ENCODE measurements around the gene HTT. TPM values are rescaled to one million over a fixed set of nuclear protein-coding genes. Genes with fewer than 3 reads are reported as not detected.
"Not testable (repeated sequence)": the region's sequence is repeated elsewhere in the genome, so short reads cannot be mapped to it uniquely, and the experiment has no call there.

The HTT gene
- total and polyA plus RNA-seq, 10 donors = 10.0 to 124 (median 84.4) TPM

DNA sequence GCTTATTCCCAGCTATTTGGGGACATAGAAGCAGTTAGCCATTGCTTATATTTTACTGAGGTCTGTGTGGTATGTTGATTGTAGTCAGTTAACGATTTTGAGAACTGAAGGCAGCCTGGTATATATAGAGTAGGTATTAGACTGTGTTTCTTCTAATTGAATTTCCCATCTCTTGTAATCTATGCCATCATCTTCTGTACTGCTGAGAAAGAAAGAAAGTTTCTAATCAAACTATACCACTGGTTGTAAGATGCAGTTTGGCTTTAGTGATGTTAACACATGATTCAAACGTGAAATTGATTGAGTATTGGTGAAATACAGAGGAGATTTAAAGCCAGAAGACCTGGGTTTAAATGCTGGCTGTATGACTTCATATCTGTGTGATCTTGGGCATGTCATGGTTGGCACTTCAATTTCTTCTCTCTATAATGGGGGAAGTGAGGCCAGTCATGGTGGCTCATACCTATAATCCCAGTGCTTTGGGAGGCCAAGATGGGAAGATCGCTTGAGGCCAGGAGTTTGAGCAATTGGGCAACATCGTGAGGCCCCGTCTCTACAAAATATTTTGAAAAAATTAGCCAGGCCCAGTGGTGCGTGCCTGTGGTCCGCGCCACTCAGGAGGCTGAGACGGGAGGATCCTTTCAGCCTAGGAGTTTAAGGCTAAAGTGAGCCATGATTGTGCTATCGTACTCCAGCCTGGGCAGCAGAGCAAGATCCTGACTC lies 11.6 kb downstream of the HTT start:
- Histone ChIP-seq H3K9me3 (no peaks in the 10 kb centered on the region), H3K4me1 (peaks cover 0 to 41% (median 24%) of the 10 kb centered on the region in 6 donors), H3K4me3 (no peak overlapping the region), H3K27ac (no peak overlapping the region), H3K36me3 (peaks cover 0 to 49% (median 31%) of the 10 kb centered on the region in 6 donors), H3K27me3 (replicated peaks in 1 of 7) (no peaks in the 10 kb centered on the region)
- TF ChIP-seq POLR2AphosphoS5 (IDR thresholded peaks at IDR 0.05) = no peak
- no peak for TF ChIP-seq POLR2A (IDR thresholded peaks at IDR 0.05)
- TF ChIP-seq, protein P1, sequence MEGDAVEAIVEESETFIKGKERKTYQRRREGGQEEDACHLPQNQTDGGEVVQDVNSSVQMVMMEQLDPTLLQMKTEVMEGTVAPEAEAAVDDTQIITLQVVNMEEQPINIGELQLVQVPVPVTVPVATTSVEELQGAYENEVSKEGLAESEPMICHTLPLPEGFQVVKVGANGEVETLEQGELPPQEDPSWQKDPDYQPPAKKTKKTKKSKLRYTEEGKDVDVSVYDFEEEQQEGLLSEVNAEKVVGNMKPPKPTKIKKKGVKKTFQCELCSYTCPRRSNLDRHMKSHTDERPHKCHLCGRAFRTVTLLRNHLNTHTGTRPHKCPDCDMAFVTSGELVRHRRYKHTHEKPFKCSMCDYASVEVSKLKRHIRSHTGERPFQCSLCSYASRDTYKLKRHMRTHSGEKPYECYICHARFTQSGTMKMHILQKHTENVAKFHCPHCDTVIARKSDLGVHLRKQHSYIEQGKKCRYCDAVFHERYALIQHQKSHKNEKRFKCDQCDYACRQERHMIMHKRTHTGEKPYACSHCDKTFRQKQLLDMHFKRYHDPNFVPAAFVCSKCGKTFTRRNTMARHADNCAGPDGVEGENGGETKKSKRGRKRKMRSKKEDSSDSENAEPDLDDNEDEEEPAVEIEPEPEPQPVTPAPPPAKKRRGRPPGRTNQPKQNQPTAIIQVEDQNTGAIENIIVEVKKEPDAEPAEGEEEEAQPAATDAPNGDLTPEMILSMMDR (IDR thresholded peaks at IDR 0.05 in 8 of 11, conservative IDR thresholded peaks at IDR 0.05 in 3 of 11) = no peak
- intact Hi-C loops (cut with DNase I; ENCODE audit: low total_unique reads) = no loop called here
- no peak for DNase-seq
- WGBS, 5 donors = 88 to 96% (median 91%) methylated on average over 10 of the region's 10 CpGs

GRCh38 chr4:3087115-3087797 lies 12.8 kb downstream of the HTT start:
- Histone ChIP-seq H3K4me3 (no peak overlapping the region), H3K27me3 (replicated peaks in 1 of 7) (no peaks in the 10 kb centered on the region), H3K9me3 (no peaks in the 10 kb centered on the region), H3K27ac (no peak overlapping the region), H3K36me3 (peaks cover 0 to 61% (median 32%) of the 10 kb centered on the region in 6 donors), H3K4me1 (peaks cover 0 to 36% (median 19%) of the 10 kb centered on the region in 6 donors)
- DNase-seq = no peak
- TF ChIP-seq POLR2A (IDR thresholded peaks at IDR 0.05) (no peak), POLR2AphosphoS5 (IDR thresholded peaks at IDR 0.05) (no peak)
- TF ChIP-seq, protein P1 (IDR thresholded peaks at IDR 0.05 in 8 of 11, conservative IDR thresholded peaks at IDR 0.05 in 3 of 11) = no peak
- 89 to 95% (median 94%) methylated on average over 4 of the region's 4 CpGs for WGBS, 5 donors
- intact Hi-C loops (cut with DNase I; ENCODE audit: low total_unique reads) = no loop called here

DNA sequence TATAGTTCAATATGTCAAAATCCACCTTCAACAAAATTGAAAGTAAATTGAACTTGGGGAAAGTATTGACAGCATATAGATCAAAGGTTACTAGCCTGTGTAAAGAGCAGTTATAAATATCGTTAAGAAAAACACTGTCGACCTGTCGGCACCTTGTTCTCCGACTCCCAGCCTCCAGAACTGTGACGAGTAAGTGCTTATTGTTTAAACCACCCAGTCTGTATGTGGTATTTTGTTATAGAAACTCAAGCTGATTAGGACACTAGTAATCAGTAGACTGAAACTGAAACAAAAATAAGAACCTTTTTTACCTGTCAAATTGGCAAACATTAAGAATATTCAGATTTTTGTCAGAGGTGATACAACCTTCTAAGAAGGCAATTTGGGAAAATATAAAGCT lies 17.0 kb downstream of the HTT start:
- WGBS, 5 donors = 69 to 73% (median 71%) methylated on average over 5 of the region's 5 CpGs
- peaks cover 0 to 8% (median 0%) of the 10 kb centered on the region in 6 donors for H3K4me1 ChIP-seq
- intact Hi-C loops (cut with DNase I; ENCODE audit: low total_unique reads) = no loop called here
- peaks cover 0 to 96% (median 39%) of the 10 kb centered on the region in 6 donors for H3K36me3 ChIP-seq
- TF ChIP-seq POLR2AphosphoS5 (IDR thresholded peaks at IDR 0.05) (no peak), POLR2A (IDR thresholded peaks at IDR 0.05) (no peak)
- TF ChIP-seq, protein P1 (IDR thresholded peaks at IDR 0.05 in 8 of 11, conservative IDR thresholded peaks at IDR 0.05 in 3 of 11) = no peak
- no peak overlapping the region for H3K27ac ChIP-seq
- no peak overlapping the region for H3K4me3 ChIP-seq
- DNase-seq = no peak
- no peaks in the 10 kb centered on the region for H3K9me3 ChIP-seq
- no peaks in the 10 kb centered on the region for H3K27me3 ChIP-seq (replicated peaks in 1 of 7)

DNA sequence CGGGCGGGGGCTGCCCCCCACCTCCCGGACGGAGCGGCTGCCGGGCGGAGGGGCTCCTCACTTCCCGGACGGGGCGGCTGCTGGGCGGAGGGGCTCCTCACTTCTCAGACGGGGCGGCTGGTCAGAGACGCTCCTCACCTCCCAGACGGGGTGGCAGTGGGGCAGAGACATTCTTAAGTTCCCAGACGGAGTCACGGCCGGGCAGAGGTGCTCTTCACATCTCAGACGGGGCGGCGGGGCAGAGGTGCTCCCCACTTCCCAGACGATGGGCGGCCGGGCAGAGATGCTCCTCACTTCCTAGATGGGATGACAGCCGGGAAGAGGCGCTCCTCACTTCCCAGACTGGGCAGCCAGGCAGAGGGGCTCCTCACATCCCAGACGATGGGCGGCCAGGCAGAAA lies 20.2 kb downstream of the HTT start:
- 90 to 100% (median 98%) methylated on average over 6 to 28 of the region's 28 CpGs for WGBS, 5 donors
- H3K27me3 ChIP-seq (replicated peaks in 1 of 7); H3K4me3 ChIP-seq; DNase-seq; intact Hi-C loops (cut with DNase I; ENCODE audit: low total_unique reads); H3K27ac ChIP-seq; H3K4me1 ChIP-seq; H3K9me3 ChIP-seq: not testable (repeated sequence)
- peaks cover 0 to 90% (median 22%) of the 10 kb centered on the region in 6 donors for H3K36me3 ChIP-seq

Data from spleen (tissue), 11 donors.